A549 (cell line): ENCODE data around the gene SDSL. TPM values are rescaled to one million over a fixed set of nuclear protein-coding genes. Genes with fewer than 3 reads are reported as not detected.

Source experiments
- ATAC-seq, 2 experiments: fragments of 200-7000 bp in 1 of 2; fragments of >200 bp in 1 of 2; cut with Nextera tagmentation in 1 of 2; cut with Tn5 transposase in 1 of 2; 3 replicates each; pipeline versions ENCODE4 v1.8.0 to v1.9.1; 2018 to 2020; ENCODE audit warnings: mild to moderate bottlenecking in 1 of 2, moderate library complexity in 1 of 2
- CTCF ChIA-PET: fragments of 300-600 bp; sonication (Branson Sonifier 250); formaldehyde crosslinking; extraction: SDS; loops from one replicate; lab custom pipeline; 2021; ENCODE audit warnings: antibody characterized with exemption, inconsistent platforms; lab: Yijun Ruan, JAX
- POLR2A ChIA-PET: fragments of 350-600 bp; formaldehyde crosslinking; extraction: SDS; loops from one replicate; lab custom pipeline; 2021; ENCODE audit warnings: antibody characterized with exemption, inconsistent platforms; lab: Yijun Ruan, JAX
- DNase-seq, 2 experiments: peaks; one replicate each; pipeline versions ENCODE4 v3.0.0 to v3.0.0-alpha.2; 2011 to 2016; ENCODE audit warnings: low read depth in 1 of 2, low spot score in 1 of 2
- FAIRE-seq: peaks from 2 replicates; lab custom pipeline; 2011; peaks lifted over from hg19 to GRCh38; lab: Jason Lieb, UNC
- H3K27ac ChIP-seq, 2 experiments: fragments of >200 bp; sonication (Bioruptor Twin); formaldehyde crosslinking; 3 replicates each; pipeline ENCODE4 v1.5.1; 2016 to 2017
- H3K4me1 ChIP-seq: fragments of >200 bp; sonication (Bioruptor Twin); formaldehyde crosslinking; 3 replicates; pipeline ENCODE4 v1.6.1; 2016
- H3K4me2 ChIP-seq: fragments of >200 bp; sonication (Bioruptor Twin); formaldehyde crosslinking; 3 replicates; pipeline ENCODE4 v1.6.1; 2016
- H3K4me3 ChIP-seq: fragments of >200 bp; sonication (Bioruptor Twin); formaldehyde crosslinking; 3 replicates; pipeline ENCODE4 v1.5.1; 2016
- H3K9me3 ChIP-seq: fragments of >200 bp; sonication (Bioruptor Twin); formaldehyde crosslinking; 3 replicates; pipeline ENCODE4 v1.6.1; 2016
- BCL3 ChIP-seq: fragments of >200 bp; sonication (Bioruptor Twin); formaldehyde crosslinking; IDR thresholded peaks from 3 replicates; pipeline ENCODE4 v1.6.1; 2016
- BHLHE40 ChIP-seq: IDR thresholded peaks from 2 replicates; pipeline ENCODE4 v1.6.1; 2012; ENCODE audit warnings: low read depth, low read length, inconsistent platforms
- CBX2 ChIP-seq: fragments of 200-600 bp; sonication (generic); IDR thresholded peaks from 2 replicates; pipeline ENCODE4 v1.6.1; 2016; ENCODE audit warnings: low read depth, mild to moderate bottlenecking, borderline replicate concordance
- CBX8 ChIP-seq: fragments of 200-600 bp; sonication (generic); IDR thresholded peaks from 2 replicates; pipeline ENCODE4 v1.6.1; 2016
- ELK1 ChIP-seq: fragments of 150-350 bp; IDR thresholded peaks from 2 replicates; pipeline ENCODE4 v1.6.1; 2014; ENCODE audit warnings: low read depth, mild to moderate bottlenecking, low read length
- EP300 ChIP-seq, 2 experiments: fragments of >200 bp; sonication (Bioruptor Twin); formaldehyde crosslinking; IDR thresholded peaks; 2 replicates in 1 of 2; 3 replicates in 1 of 2; pipeline ENCODE4 v1.6.1; 2016 to 2017
- ESRRA ChIP-seq: fragments of 150-350 bp; IDR thresholded peaks from 2 replicates; pipeline ENCODE4 v1.6.1; 2014; ENCODE audit warnings: mild to moderate bottlenecking, low read length, borderline replicate concordance
- HEYL ChIP-seq: fragments of 250-450 bp; sonication (Bioruptor Pico); IDR thresholded peaks from 2 replicates; pipeline ENCODE4 v1.8.0; 2021; ENCODE audit warnings: mild to moderate bottlenecking, moderate library complexity
- HOXA7 ChIP-seq: fragments of 250-450 bp; sonication (Bioruptor Pico); IDR thresholded peaks from 2 replicates; pipeline ENCODE4 v1.5.0; 2020; ENCODE audit warnings: mild to moderate bottlenecking, moderate library complexity
- HOXB13 ChIP-seq: fragments of 250-450 bp; sonication (Bioruptor Pico); IDR thresholded peaks from 2 replicates; pipeline ENCODE4 v1.5.0; 2020; ENCODE audit warnings: low read depth, mild to moderate bottlenecking, moderate library complexity
- HOXB5 ChIP-seq: fragments of 250-450 bp; sonication (Bioruptor Pico); IDR thresholded peaks from 2 replicates; pipeline ENCODE4 v1.5.0; 2020; ENCODE audit warnings: mild to moderate bottlenecking, moderate library complexity
- JUN ChIP-seq, 2 experiments: fragments of >200 bp; sonication (Bioruptor Twin); formaldehyde crosslinking; IDR thresholded peaks; 2 replicates in 1 of 2; 3 replicates in 1 of 2; pipeline ENCODE4 v1.6.1; 2016 to 2017
- MAFK ChIP-seq: fragments of 450-650 bp; IDR thresholded peaks from 2 replicates; pipeline ENCODE4 v1.6.1; 2014; ENCODE audit not compliant: partially characterized antibody
- MAZ ChIP-seq: fragments of 150-350 bp; IDR thresholded peaks from 2 replicates; pipeline ENCODE4 v1.6.1; 2014; ENCODE audit warnings: antibody characterized with exemption, low read depth, low read length, borderline replicate concordance
- MYC ChIP-seq: IDR thresholded peaks from 2 replicates; pipeline ENCODE4 v1.6.1; 2012; ENCODE audit warnings: mild to moderate bottlenecking, inconsistent platforms, low read length, improper control_type of control experiment, borderline replicate concordance
- PHF8 ChIP-seq: fragments of 200-600 bp; sonication (generic); IDR thresholded peaks from 2 replicates; pipeline ENCODE4 v1.6.1; 2016; ENCODE audit warnings: low read depth, mild to moderate bottlenecking, antibody characterized with exemption, moderate library complexity, borderline replicate concordance
- REST ChIP-seq: fragments of 200-600 bp; sonication (generic); IDR thresholded peaks from 2 replicates; pipeline ENCODE4 v1.6.1; 2016; ENCODE audit warnings: antibody characterized with exemption, mild to moderate bottlenecking, moderate library complexity
- ZC3H11A ChIP-seq: fragments of 450-650 bp; IDR thresholded peaks from 2 replicates; pipeline ENCODE4 v1.6.1; 2014; ENCODE audit warnings: antibody characterized with exemption, mild to moderate bottlenecking
- ZNF302 ChIP-seq: fragments of 250-450 bp; sonication (Bioruptor Pico); IDR thresholded peaks from 2 replicates; pipeline ENCODE4 v1.9.0; 2021; ENCODE audit warnings: inconsistent platforms, mild to moderate bottlenecking, moderate library complexity
- WGBS: methylation state at CpG from one replicate; pipeline ENCODE4 v1.1.6; 2017; ENCODE audit errors: missing lambda C conversion rate; 5-methylcytosine and 5-hydroxymethylcytosine counted together
- polyA plus RNA-seq, 4 experiments: library from polyadenylated mRNA; depleted of rRNA in 3 of 4; stranded (reverse); fragments of >200 nt; fragmentation: RNase III in 1 of 4; extraction: RNeasy Plus Mini Kit Qiagen cat#74134 plus additional on column Dnase treatment in 1 of 4; gene quantifications; 2 replicates in 3 of 4; 3 replicates in 1 of 4; pipeline ENCODE4 v1.2.3, GENCODE V29; 2011 to 2017
- TF ChIP-seq, protein P1 (sequence below): fragments of >200 bp; sonication (Bioruptor Twin); formaldehyde crosslinking; IDR thresholded peaks from 2 replicates; pipeline ENCODE4 v1.6.1; 2016
- TF ChIP-seq, protein P2 (sequence below): IDR thresholded peaks from 2 replicates; pipeline ENCODE4 v1.6.1; 2012; ENCODE audit warnings: low read depth, borderline replicate concordance

Gene SDSL
- polyA plus RNA-seq, 2 of the 4 experiments (the other 2 are of a cell fraction): 21.0 to 26.7 TPM

DNA sequence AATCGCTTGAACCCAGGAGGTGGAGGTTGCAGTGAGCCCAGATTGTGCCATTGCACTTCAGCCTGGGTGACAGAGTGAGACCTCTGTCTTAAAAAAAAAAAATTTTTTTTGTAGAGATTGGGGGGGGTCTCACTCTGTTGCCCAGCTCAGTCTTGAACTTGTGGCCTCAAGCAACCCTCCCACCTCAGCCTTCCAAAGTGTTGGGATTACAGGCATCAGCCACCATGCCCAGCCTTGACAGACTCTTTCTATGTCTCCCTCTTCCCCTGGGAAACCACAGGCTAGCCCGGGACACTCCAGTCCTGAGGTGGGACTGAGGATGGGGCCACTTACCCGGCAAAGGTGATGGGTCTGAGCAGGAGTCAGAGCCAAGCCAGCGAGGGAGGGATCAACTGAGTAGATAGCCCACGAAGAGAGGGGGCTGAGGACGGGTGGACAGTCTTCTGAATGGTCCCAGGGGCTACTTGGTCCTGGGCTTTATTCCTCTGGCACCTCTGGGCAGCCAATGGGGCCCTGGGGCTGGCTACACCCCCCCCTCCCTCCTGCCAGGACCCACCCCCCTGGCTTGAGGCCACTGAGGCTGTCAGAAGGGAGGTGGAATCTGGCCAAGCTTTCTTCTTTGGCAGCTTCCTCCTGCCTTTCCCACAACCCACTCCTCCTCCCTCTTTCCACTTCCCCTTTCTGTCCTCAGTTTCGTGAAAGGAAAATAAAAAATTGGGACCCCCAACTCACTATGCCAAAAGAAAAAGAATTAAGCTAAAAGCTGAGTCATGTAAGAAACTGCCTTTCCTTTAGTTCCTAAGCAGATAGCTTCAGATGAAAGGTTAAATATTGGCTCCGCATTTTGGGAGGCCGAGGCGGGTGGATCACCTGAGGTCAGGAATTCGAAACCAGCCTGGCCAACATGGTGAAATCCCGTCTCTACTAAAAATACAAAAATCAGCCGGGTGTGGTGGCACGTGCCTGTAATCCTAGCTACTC, 18.5 kb upstream of the SDSL start, which contains the start of gene SDS:
Gene SDS, minus strand, starts transcription at position 453 of the 981 bp plus-strand sequence. CDS start 4,179 bp downstream, outside the sequence.
- peak within 1 kb of the TSS in 1 of 2 experiments; percentile 65; a peak in 3 of 6 replicates for H3K27ac ChIP-seq
- peaks cover 11% of the 10 kb centered on the region; the same call in 2 of the 3 replicates for H3K4me1 ChIP-seq
- POLR2A ChIA-PET: no interaction called here
- DNase-seq: no peak
- CTCF ChIA-PET: interaction anchor here (4.6 kb wide), 1 partner anchor 21 kb away, joined by 16 read pairs; no protein-coding TSS in a partner anchor
- H3K9me3 ChIP-seq: no peaks in the 10 kb centered on the region
- WGBS: 61% methylated on average over 14 of the region's 14 CpGs
- H3K4me2 ChIP-seq: peak within 1 kb of the TSS; percentile 14; the same call in 1 of the 3 replicates
- ATAC-seq: peak in 1 of 2 experiments; percentile 65; a peak in 3 of 6 replicates
- FAIRE-seq: no peak
- no peak within 1 kb of the TSS for H3K4me3 ChIP-seq
- TF ChIP-seq ESRRA: no peak
- TF ChIP-seq CBX2: no peak
- TF ChIP-seq EP300 (IDR thresholded peaks at IDR 0.05): no peak
- TF ChIP-seq BCL3: no peak
- TF ChIP-seq ELK1: no peak
- TF ChIP-seq CBX8: no peak
- peak; percentile 28 for TF ChIP-seq MAFK
- no peak for TF ChIP-seq MYC
- TF ChIP-seq ZNF302 (CRISPR knock-in tag): no peak

DNA sequence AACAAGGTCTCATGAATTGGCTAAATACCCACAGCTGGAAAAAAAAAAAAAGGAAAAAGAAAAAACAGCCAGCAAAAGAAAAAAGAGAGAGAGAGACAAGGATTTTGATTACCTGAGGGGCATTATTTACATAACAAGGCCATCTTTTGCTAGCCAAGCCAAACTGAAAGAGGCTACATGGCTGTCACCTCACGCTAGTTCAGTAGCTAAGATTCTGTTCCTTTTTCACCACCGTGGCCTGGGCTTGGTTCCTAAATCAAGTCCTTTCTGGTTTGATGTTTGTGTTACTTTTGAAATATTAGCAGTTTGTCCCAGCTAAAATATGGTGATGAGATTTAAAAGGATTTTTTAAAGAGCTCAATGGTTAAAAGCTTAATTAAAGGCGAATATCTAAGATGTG, 16.5 kb upstream of the SDSL start:
- Histone ChIP-seq H3K4me3 (no peak overlapping the region), H3K27ac (no peak overlapping the region), H3K4me1 (peaks cover 11% of the 10 kb centered on the region; the same call in 2 of the 3 replicates), H3K9me3 (no peaks in the 10 kb centered on the region), H3K4me2 (no peak overlapping the region)
- 89% methylated on average over 3 of the region's 3 CpGs for WGBS
- DNase-seq: no peak
- FAIRE-seq: no peak
- no peak for ATAC-seq
- POLR2A ChIA-PET: no interaction called here
- CTCF ChIA-PET: interaction anchor here (1.2 to 4.6 kb wide), 3 partner anchors 12 to 19 kb away, joined by 4 to 16 read pairs (median 11); no protein-coding TSS in a partner anchor
- no peak for TF ChIP-seq ZC3H11A
- no peak for TF ChIP-seq PHF8
- TF ChIP-seq MAFK: no peak
- TF ChIP-seq, protein P1, sequence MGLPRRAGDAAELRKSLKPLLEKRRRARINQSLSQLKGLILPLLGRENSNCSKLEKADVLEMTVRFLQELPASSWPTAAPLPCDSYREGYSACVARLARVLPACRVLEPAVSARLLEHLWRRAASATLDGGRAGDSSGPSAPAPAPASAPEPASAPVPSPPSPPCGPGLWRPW: no peak
- TF ChIP-seq HOXB13: no peak
- no peak for TF ChIP-seq ELK1
- no peak for TF ChIP-seq MAZ

GRCh38 chr12:113407931-113408600, 14.1 kb upstream of the SDSL start:
- ChIA-PET POLR2A (no interaction called here), CTCF (interaction anchor here (0.7 to 2.6 kb wide), 5 partner anchors 10 to 211 kb away, joined by 3 to 11 read pairs (median 6); no protein-coding TSS in a partner anchor)
- Histone ChIP-seq H3K27ac (peak overlapping the region; percentile 11 to 74; a peak in 3 of 6 replicates), H3K4me3 (no peak overlapping the region), H3K4me1 (peaks cover 12% of the 10 kb centered on the region), H3K9me3 (no peaks in the 10 kb centered on the region), H3K4me2 (no peak overlapping the region; the same call in 2 of the 3 replicates)
- WGBS: 70% methylated on average over 6 of the region's 6 CpGs
- DNase-seq: no peak
- FAIRE-seq: no peak
- no peak for ATAC-seq
- no peak for TF ChIP-seq JUN (IDR thresholded peaks at IDR 0.05)
- no peak for TF ChIP-seq REST
- no peak for TF ChIP-seq BHLHE40
- TF ChIP-seq HOXB5 (CRISPR knock-in tag): no peak
- no peak for TF ChIP-seq HOXA7 (CRISPR knock-in tag)
- TF ChIP-seq, protein P2, sequence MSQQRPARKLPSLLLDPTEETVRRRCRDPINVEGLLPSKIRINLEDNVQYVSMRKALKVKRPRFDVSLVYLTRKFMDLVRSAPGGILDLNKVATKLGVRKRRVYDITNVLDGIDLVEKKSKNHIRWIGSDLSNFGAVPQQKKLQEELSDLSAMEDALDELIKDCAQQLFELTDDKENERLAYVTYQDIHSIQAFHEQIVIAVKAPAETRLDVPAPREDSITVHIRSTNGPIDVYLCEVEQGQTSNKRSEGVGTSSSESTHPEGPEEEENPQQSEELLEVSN: no peak
- no peak for TF ChIP-seq HEYL (CRISPR knock-in tag)
